CD8-positive, alpha-beta memory T cell (primary cell): ENCODE results near the gene CYLC1. TPM values are rescaled to one million over a fixed set of nuclear protein-coding genes. Genes with fewer than 3 reads are reported as not detected.

Source experiments
- CTCF ChIA-PET: fragments of 350-600 bp; sonication (Branson Sonifier 250); formaldehyde crosslinking; loops from one replicate; lab custom pipeline; 2021; ENCODE audit warnings: antibody characterized with exemption; lab: Charles Lee
- POLR2A ChIA-PET: fragments of 350-600 bp; sonication (Branson Sonifier 250); formaldehyde crosslinking; loops from one replicate; lab custom pipeline; 2021; ENCODE audit warnings: antibody characterized with exemption; lab: Charles Lee
- DNase-seq, 5 donors: peaks; one replicate each; pipeline versions ENCODE4 v3.0.0 to v3.0.0-alpha.2; 2020 to 2022; ENCODE audit warnings: mixed read lengths in 1 of 5
- H3K27ac ChIP-seq: one replicate; pipeline ENCODE4 v1.7.0; 2013; ENCODE audit warnings: low read depth, mild to moderate bottlenecking, low read length, moderate library complexity
- H3K27me3 ChIP-seq: 2 replicates; pipeline ENCODE4 v1.7.0; 2013; ENCODE audit warnings: low read length, mild to moderate bottlenecking; ENCODE audit not compliant: insufficient read depth, poor library complexity, severe bottlenecking
- H3K36me3 ChIP-seq: 2 replicates; pipeline ENCODE4 v1.7.0; 2013; ENCODE audit warnings: mild to moderate bottlenecking, low read length, moderate library complexity; ENCODE audit not compliant: insufficient read depth
- H3K4me1 ChIP-seq: 2 replicates; pipeline ENCODE4 v1.7.0; 2013; ENCODE audit warnings: mild to moderate bottlenecking, low read length, moderate library complexity; ENCODE audit not compliant: insufficient read depth
- H3K4me3 ChIP-seq: 2 replicates; pipeline ENCODE4 v1.7.0; 2013; ENCODE audit warnings: mild to moderate bottlenecking, low read length
- H3K9me3 ChIP-seq: 2 replicates; pipeline ENCODE4 v1.7.0; 2013; ENCODE audit warnings: mild to moderate bottlenecking, low read length
- H3K27ac Mint-ChIP-seq, 8 donors: one replicate each; pipeline ENCODE4 v1.8.0; 2020 to 2021; ENCODE audit warnings: mixed read lengths in 8 of 8, mild to moderate bottlenecking in 6 of 8, inconsistent platforms in 3 of 8, moderate library complexity in 3 of 8
- H3K27me3 Mint-ChIP-seq, 2 donors: one replicate each; pipeline ENCODE4 v1.8.0; 2020 to 2021; ENCODE audit warnings: mixed read lengths in 2 of 2, mild to moderate bottlenecking in 1 of 2, moderate library complexity in 1 of 2
- H3K36me3 Mint-ChIP-seq, 3 donors: one replicate each; pipeline ENCODE4 v1.8.0; 2020 to 2021; ENCODE audit warnings: mixed read lengths in 3 of 3, inconsistent platforms in 1 of 3, mild to moderate bottlenecking in 1 of 3
- H3K4me1 Mint-ChIP-seq, 3 donors: one replicate each; pipeline ENCODE4 v1.8.0; 2020 to 2021; ENCODE audit warnings: mixed read lengths in 3 of 3, inconsistent platforms in 1 of 3, mild to moderate bottlenecking in 1 of 3
- H3K4me3 Mint-ChIP-seq, 7 donors: one replicate each; pipeline ENCODE4 v1.8.0; 2020 to 2021; ENCODE audit warnings: mixed read lengths in 7 of 7, mild to moderate bottlenecking in 6 of 7, moderate library complexity in 4 of 7, inconsistent platforms in 2 of 7
- H3K9me3 Mint-ChIP-seq, 5 donors: one replicate each; pipeline ENCODE4 v1.8.0; 2020 to 2022; ENCODE audit warnings: mixed read lengths in 5 of 5, mild to moderate bottlenecking in 3 of 5, moderate library complexity in 2 of 5, inconsistent platforms in 1 of 5
- polyA plus RNA-seq: library from polyadenylated mRNA; unstranded; fragments of 300-500 nt; fragmentation: Illumina TruSeq; gene quantifications from one replicate; pipeline ENCODE4 v1.2.3, GENCODE V29; 2021
- total RNA-seq, 2 experiments: library from RNA; stranded (reverse); gene quantifications; one replicate each; pipeline ENCODE4 v1.2.3, GENCODE V29; 2021

Gene CYLC1
- total and polyA plus RNA-seq, 3 experiments from 2014 or later: not detected

DNA sequence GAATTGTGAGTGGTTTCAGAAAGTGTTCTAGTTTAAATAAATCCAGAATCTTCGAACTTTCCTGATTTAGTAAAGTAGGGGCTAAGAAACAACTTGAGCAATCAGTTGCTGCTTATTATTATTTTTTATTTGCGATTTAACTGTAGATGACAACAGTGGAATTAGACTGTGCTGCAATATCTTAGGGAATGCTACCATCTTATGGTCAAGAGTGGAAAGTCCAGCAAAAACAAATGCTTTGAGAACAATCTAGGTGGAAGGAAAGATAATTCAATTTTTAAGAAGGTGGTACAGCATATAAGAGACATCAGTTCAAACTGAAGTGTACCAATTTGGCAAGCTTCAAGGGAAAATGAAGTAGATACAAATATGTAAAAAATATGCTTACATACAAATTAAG is 73.3 kb downstream of the CYLC1 start:
- Mint-ChIP-seq H3K9me3 (peaks cover 0 to 3% (median 0%) of the 10 kb centered on the region in 5 donors), H3K4me3 (no peak overlapping the region), H3K27ac (no peak overlapping the region), H3K27me3 (peaks cover 0 to 3% of the 10 kb centered on the region in 2 donors), H3K36me3 (no peaks in the 10 kb centered on the region), H3K4me1 (no peaks in the 10 kb centered on the region)
- Histone ChIP-seq H3K4me3 (no peak overlapping the region), H3K4me1 (no peaks in the 10 kb centered on the region), H3K27ac (no peak overlapping the region), H3K36me3 (no peaks in the 10 kb centered on the region), H3K9me3 (no peaks in the 10 kb centered on the region), H3K27me3 (no peaks in the 10 kb centered on the region)
- ChIA-PET CTCF (no interaction called here), POLR2A (no interaction called here)
- DNase-seq: no peak
